ENCODE measurements around the gene CHRNA5.

DNA sequence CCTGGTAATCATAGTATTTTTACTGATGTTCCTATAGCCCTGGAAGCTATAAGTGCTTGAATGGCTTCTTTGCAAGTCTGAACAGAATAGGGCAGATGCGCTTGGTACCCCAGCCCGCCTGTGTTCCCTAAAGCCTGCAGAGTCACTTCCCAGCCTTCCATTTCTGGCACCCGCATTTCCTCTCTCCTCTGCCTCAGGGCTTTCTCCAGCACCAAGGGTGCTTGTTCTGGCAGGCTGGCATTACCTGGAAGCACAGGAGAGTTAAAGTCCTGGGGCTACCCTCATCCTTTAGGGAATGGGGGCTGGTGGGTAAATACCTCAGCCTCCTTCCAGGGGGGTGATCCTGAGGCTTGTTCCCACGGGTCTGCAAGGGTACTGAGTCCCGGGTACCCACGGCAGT, 62.9 kb downstream of the CHRNA5 start:
- TF ChIP-seq, protein P1, sequence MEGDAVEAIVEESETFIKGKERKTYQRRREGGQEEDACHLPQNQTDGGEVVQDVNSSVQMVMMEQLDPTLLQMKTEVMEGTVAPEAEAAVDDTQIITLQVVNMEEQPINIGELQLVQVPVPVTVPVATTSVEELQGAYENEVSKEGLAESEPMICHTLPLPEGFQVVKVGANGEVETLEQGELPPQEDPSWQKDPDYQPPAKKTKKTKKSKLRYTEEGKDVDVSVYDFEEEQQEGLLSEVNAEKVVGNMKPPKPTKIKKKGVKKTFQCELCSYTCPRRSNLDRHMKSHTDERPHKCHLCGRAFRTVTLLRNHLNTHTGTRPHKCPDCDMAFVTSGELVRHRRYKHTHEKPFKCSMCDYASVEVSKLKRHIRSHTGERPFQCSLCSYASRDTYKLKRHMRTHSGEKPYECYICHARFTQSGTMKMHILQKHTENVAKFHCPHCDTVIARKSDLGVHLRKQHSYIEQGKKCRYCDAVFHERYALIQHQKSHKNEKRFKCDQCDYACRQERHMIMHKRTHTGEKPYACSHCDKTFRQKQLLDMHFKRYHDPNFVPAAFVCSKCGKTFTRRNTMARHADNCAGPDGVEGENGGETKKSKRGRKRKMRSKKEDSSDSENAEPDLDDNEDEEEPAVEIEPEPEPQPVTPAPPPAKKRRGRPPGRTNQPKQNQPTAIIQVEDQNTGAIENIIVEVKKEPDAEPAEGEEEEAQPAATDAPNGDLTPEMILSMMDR (IDR thresholded peaks at IDR 0.05), result no peak
- no peak for TF ChIP-seq POLR2A (IDR thresholded peaks at IDR 0.05)
